HCT116 (cell line): ENCODE results near the gene CELF2. TPM values are rescaled to one million over a fixed set of nuclear protein-coding genes. Genes with fewer than 3 reads are reported as not detected.

Experiments
- ATAC-seq: fragments of 200-7000 bp; cut with Tn5 transposase; 2 replicates; pipeline ENCODE4 v1.9.1; 2020; ENCODE audit warnings: mild to moderate bottlenecking, moderate library complexity
- BruUV-seq: library from RNA; stranded (reverse); fragments of 400-500 nt; replicated peaks from 2 replicates; lab custom pipeline; 2021; lab: Mats Ljungman, UMichigan
- CTCF ChIA-PET: fragments of 300-600 bp; sonication (Branson Sonifier 250); formaldehyde crosslinking; loops from one replicate; lab custom pipeline; 2021; ENCODE audit warnings: antibody characterized with exemption; lab: Charles Lee
- POLR2A ChIA-PET: fragments of 300-600, 350-600 bp; sonication (Branson Sonifier 250); formaldehyde crosslinking; loops from one replicate; lab custom pipeline; 2021; ENCODE audit warnings: antibody characterized with exemption; lab: Charles Lee
- RAD21 ChIA-PET, 2 experiments: fragments of 300-600 bp; sonication (Branson Sonifier 250); formaldehyde crosslinking; loops; one replicate each; lab custom pipeline; 2023; ENCODE audit warnings: low total read pairs in 2 of 2; ENCODE audit not compliant: uncharacterized antibody in 2 of 2, unreplicated experiment in 2 of 2, low non-redundant PET in 1 of 2; lab: Charles Lee
- DNase-seq: peaks from one replicate; pipeline ENCODE4 v3.0.0-alpha.2; 2010; ENCODE audit warnings: low read depth, low spot score
- H2AFZ ChIP-seq: fragments of 200-600 bp; shearing (Covaris generic), sonication (generic); 2 replicates; pipeline ENCODE4 v1.6.1; 2017; ENCODE audit warnings: low read depth, mixed run types, mixed read lengths, antibody characterized with exemption, low read length; ENCODE audit not compliant: poor library complexity, severe bottlenecking
- H3K27ac ChIP-seq: 2 replicates; pipeline ENCODE4 v1.5.1; 2012; ENCODE audit warnings: low read depth, low read length
- H3K27me3 ChIP-seq: fragments of 200-600 bp; sonication (generic); 2 replicates; pipeline ENCODE4 v1.6.1; 2016; ENCODE audit warnings: mixed run types, low read length, mixed read lengths; ENCODE audit not compliant: insufficient read depth
- H3K36me3 ChIP-seq, 2 experiments: fragments of 200-500 bp in 1 of 2; fragments of 200-600 bp in 1 of 2; sonication (Bioruptor generic) in 1 of 2; sonication (generic) in 1 of 2; 2 replicates each; pipeline versions ENCODE4 v1.5.1 to v1.6.1; 2014 to 2016; ENCODE audit warnings: low read length in 2 of 2, inconsistent platforms in 1 of 2, mixed read lengths in 1 of 2, mixed run types in 1 of 2; ENCODE audit not compliant: insufficient read depth in 2 of 2, control insufficient read depth in 1 of 2
- H3K4me1 ChIP-seq, 2 experiments: fragments of 200-600 bp in 1 of 2; sonication (generic) in 1 of 2; 2 replicates each; pipeline versions ENCODE4 v1.5.1 to v1.6.1; 2012 to 2017; ENCODE audit warnings: low read length in 2 of 2, inconsistent platforms in 1 of 2, mild to moderate bottlenecking in 1 of 2, mixed read lengths in 1 of 2, mixed run types in 1 of 2, moderate library complexity in 1 of 2; ENCODE audit not compliant: insufficient read depth in 2 of 2, control insufficient read depth in 1 of 2
- H3K4me2 ChIP-seq: fragments of 200-600 bp; sonication (generic); 2 replicates; pipeline ENCODE4 v1.6.1; 2017; ENCODE audit warnings: mixed run types, low read length, mixed read lengths
- H3K4me3 ChIP-seq, 2 experiments: fragments of 200-600 bp in 1 of 2; sonication (generic) in 1 of 2; replicated peaks in 1 of 2; 2 replicates each; pipeline ENCODE4 v1.5.1; 2011 to 2016; ENCODE audit warnings: low read length in 2 of 2, control low read depth in 1 of 2, low read depth in 1 of 2, mild to moderate bottlenecking in 1 of 2, mixed read lengths in 1 of 2, mixed run types in 1 of 2
- H3K79me2 ChIP-seq: fragments of 200-600 bp; sonication (generic); 2 replicates; pipeline ENCODE4 v1.6.1; 2017; ENCODE audit warnings: mild to moderate bottlenecking, mixed run types, low read length, moderate library complexity, mixed read lengths; ENCODE audit not compliant: insufficient read depth
- H3K9ac ChIP-seq: fragments of 200-600 bp; sonication (generic); 2 replicates; pipeline ENCODE4 v1.6.1; 2016; ENCODE audit warnings: low read length, mixed read lengths
- H3K9me2 ChIP-seq: fragments of 200-600 bp; sonication (generic), shearing (Covaris generic); 2 replicates; pipeline ENCODE4 v1.6.1; 2017; ENCODE audit warnings: mixed run types, mild to moderate bottlenecking, moderate library complexity; ENCODE audit not compliant: insufficient read depth
- H3K9me3 ChIP-seq, 2 experiments: fragments of 200-500 bp in 1 of 2; fragments of 200-600 bp in 1 of 2; sonication (Bioruptor generic) in 1 of 2; sonication (generic) in 1 of 2; 2 replicates each; pipeline ENCODE4 v1.6.1; 2014 to 2017; ENCODE audit warnings: low read length in 2 of 2, mixed read lengths in 2 of 2, inconsistent platforms in 1 of 2, low read depth in 1 of 2, mild to moderate bottlenecking in 1 of 2, mixed run types in 1 of 2, moderate library complexity in 1 of 2; ENCODE audit not compliant: control insufficient read depth in 1 of 2, insufficient read depth in 1 of 2
- H4K20me1 ChIP-seq: fragments of 200-600 bp; sonication (generic), shearing (Covaris generic); 2 replicates; pipeline ENCODE4 v1.6.1; 2017; ENCODE audit warnings: mixed run types, mild to moderate bottlenecking, moderate library complexity; ENCODE audit not compliant: insufficient read depth
- ATF3 ChIP-seq: IDR thresholded peaks from 2 replicates; pipeline ENCODE4 v1.6.1; 2012
- CEBPB ChIP-seq: IDR thresholded peaks from 2 replicates; pipeline ENCODE4 v1.6.1; 2012; ENCODE audit warnings: low read depth
- CTCF ChIP-seq, 3 experiments: fragments of 200-600 bp in 1 of 3; sonication (generic) in 1 of 3; IDR thresholded peaks in 2 of 3; conservative IDR thresholded peaks in 1 of 3; 2 replicates each; pipeline ENCODE4 v1.5.1; 2012 to 2017; ENCODE audit warnings: low read depth in 2 of 3, low read length in 2 of 3, antibody characterized with exemption in 1 of 3, borderline replicate concordance in 1 of 3, control low read depth in 1 of 3, mild to moderate bottlenecking in 1 of 3, mixed read lengths in 1 of 3, mixed run types in 1 of 3, moderate library complexity in 1 of 3; ENCODE audit not compliant: insufficient read depth in 1 of 3
- EGR1 ChIP-seq: IDR thresholded peaks from 2 replicates; pipeline ENCODE4 v1.6.1; 2012; ENCODE audit warnings: low read depth
- EZH2 ChIP-seq: fragments of 200-600 bp; sonication (generic); IDR thresholded peaks from 2 replicates; pipeline ENCODE4 v1.6.1; 2017; ENCODE audit warnings: antibody characterized with exemption, mixed run types
- FOSL1 ChIP-seq: IDR thresholded peaks from 2 replicates; pipeline ENCODE4 v1.6.1; 2012; ENCODE audit warnings: low read depth
- MAX ChIP-seq: IDR thresholded peaks from 2 replicates; pipeline ENCODE4 v1.6.1; 2012
- POLR2AphosphoS5 ChIP-seq: IDR thresholded peaks from 2 replicates; pipeline ENCODE4 v1.6.1; 2011; ENCODE audit warnings: mild to moderate bottlenecking, low read depth, low read length, moderate library complexity
- SIN3A ChIP-seq: IDR thresholded peaks from 2 replicates; pipeline ENCODE4 v1.6.1; 2012; ENCODE audit warnings: low read depth
- SP1 ChIP-seq: IDR thresholded peaks from 2 replicates; pipeline ENCODE4 v1.6.1; 2012; ENCODE audit warnings: low read depth
- ZBTB33 ChIP-seq: IDR thresholded peaks from 2 replicates; pipeline ENCODE4 v1.6.1; 2011; ENCODE audit warnings: mild to moderate bottlenecking, low read length, moderate library complexity; ENCODE audit not compliant: insufficient replicate concordance; ENCODE audit errors: extremely low read depth
- ZFX ChIP-seq: fragments of 450-650 bp; IDR thresholded peaks from 2 replicates; pipeline ENCODE4 v1.6.1; 2017
- intact Hi-C: fragments of 100-400 bp; cut with micrococcal nuclease; formaldehyde crosslinking; loops from 2 replicates; pipeline ENCODE4 v1.10.0; 2022
- total RNA-seq: library from RNA; stranded (reverse); gene quantifications from one replicate; pipeline ENCODE4 v1.2.1, GENCODE V29; 2021; ENCODE audit not compliant: unreplicated experiment

The CELF2 gene
- total RNA-seq, 1 experiment from 2014 or later: 0.66 TPM

- Histone ChIP-seq H3K4me1 (no peaks in the 10 kb centered on the region), H3K9me2 (no peaks in the 10 kb centered on the region), H3K9ac (no peak overlapping the region), H3K4me2 (no peak overlapping the region), H3K27ac (no peak overlapping the region), H4K20me1 (no peaks in the 10 kb centered on the region), H3K36me3 (no peaks in the 10 kb centered on the region), H3K27me3 (no peaks in the 10 kb centered on the region), H2AFZ (no peak overlapping the region), H3K9me3 (no peaks in the 10 kb centered on the region), H3K79me2 (no peaks in the 10 kb centered on the region), H3K4me3 (no peak overlapping the region)
- TF ChIP-seq MAX (no peak), POLR2AphosphoS5 (no peak)
- BruUV-seq: no TSS peak
- ChIA-PET POLR2A (no interaction called here), CTCF (no interaction called here), RAD21 (no interaction called here)
- no peak for DNase-seq
- intact Hi-C loops: no loop called here
- ATAC-seq: no peak
Observed at GRCh38 chr10:11140963-11141362, 123.3 kb downstream of the CELF2 start.

GRCh38 chr10:11141571-11142091 lies 124.0 kb downstream of the CELF2 start:
- Histone ChIP-seq H3K4me3 (no peak overlapping the region), H4K20me1 (no peaks in the 10 kb centered on the region)
- TF ChIP-seq POLR2AphosphoS5 (no peak), EZH2 (no peak), EGR1 (no peak), SIN3A (no peak), CTCF (IDR thresholded peaks at IDR 0.05 in 2 of 3, conservative IDR thresholded peaks at IDR 0.05 in 1 of 3; ENCODE audit: borderline replicate concordance in 1 of 3, insufficient read depth in 1 of 3, low read depth in 2 of 3, low read length in 2 of 3) (no peak), CEBPB (no peak), SP1 (no peak), ZBTB33 (no peak), ZFX (no peak), FOSL1 (no peak), MAX (no peak), ATF3 (no peak)

More at GRCh38 chr10:11141571-11142091, 124.0 kb downstream of the CELF2 start:
- no peak overlapping the region for H3K4me2 ChIP-seq
- H3K36me3 ChIP-seq: no peaks in the 10 kb centered on the region
- ATAC-seq (no peak), DNase-seq (no peak)
- ChIA-PET RAD21 (no interaction called here), POLR2A (no interaction called here), CTCF (no interaction called here)
- H3K9ac ChIP-seq: no peak overlapping the region
- no TSS peak for BruUV-seq
- no peaks in the 10 kb centered on the region for H3K4me1 ChIP-seq
- no peaks in the 10 kb centered on the region for H3K9me2 ChIP-seq
- H2AFZ ChIP-seq: no peak overlapping the region
- H3K9me3 ChIP-seq: no peaks in the 10 kb centered on the region
- H3K79me2 ChIP-seq: no peaks in the 10 kb centered on the region
- intact Hi-C loops: no loop called here
- H3K27me3 ChIP-seq: no peaks in the 10 kb centered on the region
- no peak overlapping the region for H3K27ac ChIP-seq
